ENCODE measurements around the gene SH3BP4. TPM values are rescaled to one million over a fixed set of nuclear protein-coding genes. Genes with fewer than 3 reads are reported as not detected.

Gene SH3BP4
- total and polyA plus RNA-seq, 7 donors: 4.8 to 22.8 (median 14.0) TPM

- peaks cover 0 to 42% (median 39%) of the 10 kb centered on the region in 4 donors for H3K4me1 ChIP-seq
- no peaks in the 10 kb centered on the region for H3K36me3 ChIP-seq
- intact Hi-C loops (cut with DNase I): loop anchor here (2.0 to 5.0 kb wide), 2 partner anchors 101 to 542 kb away; partner anchors contain the start of gene AGAP1
- H3K9me3 ChIP-seq: no peaks in the 10 kb centered on the region
- no peaks in the 10 kb centered on the region for H3K27me3 ChIP-seq
- 75 to 76% methylated on average over 6 of the region's 6 CpGs for WGBS, 2 donors
- no peak overlapping the region for H3K4me3 ChIP-seq
- DNase-seq: no peak
- peak overlapping the region; percentile 81 to 95 (median 88) for H3K27ac ChIP-seq
- TF ChIP-seq POLR2A (IDR thresholded peaks at IDR 0.05) (no peak), POLR2AphosphoS5 (IDR thresholded peaks at IDR 0.05) (no peak), EP300 (IDR thresholded peaks at IDR 0.05) (no peak)
- TF ChIP-seq, protein P1, sequence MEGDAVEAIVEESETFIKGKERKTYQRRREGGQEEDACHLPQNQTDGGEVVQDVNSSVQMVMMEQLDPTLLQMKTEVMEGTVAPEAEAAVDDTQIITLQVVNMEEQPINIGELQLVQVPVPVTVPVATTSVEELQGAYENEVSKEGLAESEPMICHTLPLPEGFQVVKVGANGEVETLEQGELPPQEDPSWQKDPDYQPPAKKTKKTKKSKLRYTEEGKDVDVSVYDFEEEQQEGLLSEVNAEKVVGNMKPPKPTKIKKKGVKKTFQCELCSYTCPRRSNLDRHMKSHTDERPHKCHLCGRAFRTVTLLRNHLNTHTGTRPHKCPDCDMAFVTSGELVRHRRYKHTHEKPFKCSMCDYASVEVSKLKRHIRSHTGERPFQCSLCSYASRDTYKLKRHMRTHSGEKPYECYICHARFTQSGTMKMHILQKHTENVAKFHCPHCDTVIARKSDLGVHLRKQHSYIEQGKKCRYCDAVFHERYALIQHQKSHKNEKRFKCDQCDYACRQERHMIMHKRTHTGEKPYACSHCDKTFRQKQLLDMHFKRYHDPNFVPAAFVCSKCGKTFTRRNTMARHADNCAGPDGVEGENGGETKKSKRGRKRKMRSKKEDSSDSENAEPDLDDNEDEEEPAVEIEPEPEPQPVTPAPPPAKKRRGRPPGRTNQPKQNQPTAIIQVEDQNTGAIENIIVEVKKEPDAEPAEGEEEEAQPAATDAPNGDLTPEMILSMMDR (IDR thresholded peaks at IDR 0.05): no peak
These were observed 1.9 kb upstream of the SH3BP4 start for GRCh38 chr2:234949762-234950434.

- DNase-seq: no peak
- intact Hi-C loops (cut with DNase I): loop anchor here (2.0 to 5.0 kb wide), 2 partner anchors 100 to 542 kb away; partner anchors contain the start of gene AGAP1
- Histone ChIP-seq H3K27ac (peak overlapping the region; percentile 81 to 95 (median 88)), H3K4me3 (no peak overlapping the region), H3K4me1 (peaks cover 0 to 47% (median 42%) of the 10 kb centered on the region in 4 donors), H3K36me3 (no peaks in the 10 kb centered on the region), H3K27me3 (no peaks in the 10 kb centered on the region), H3K9me3 (no peaks in the 10 kb centered on the region)
- no peak for TF ChIP-seq POLR2AphosphoS5 (IDR thresholded peaks at IDR 0.05)
- TF ChIP-seq, protein P1 (IDR thresholded peaks at IDR 0.05): no peak
- no peak for TF ChIP-seq EP300 (IDR thresholded peaks at IDR 0.05)
- WGBS, 2 donors: 58 to 85% methylated on average over 7 of the region's 7 CpGs
These were observed 1.4 kb upstream of the SH3BP4 start for GRCh38 chr2:234950435-234950729.

DNA sequence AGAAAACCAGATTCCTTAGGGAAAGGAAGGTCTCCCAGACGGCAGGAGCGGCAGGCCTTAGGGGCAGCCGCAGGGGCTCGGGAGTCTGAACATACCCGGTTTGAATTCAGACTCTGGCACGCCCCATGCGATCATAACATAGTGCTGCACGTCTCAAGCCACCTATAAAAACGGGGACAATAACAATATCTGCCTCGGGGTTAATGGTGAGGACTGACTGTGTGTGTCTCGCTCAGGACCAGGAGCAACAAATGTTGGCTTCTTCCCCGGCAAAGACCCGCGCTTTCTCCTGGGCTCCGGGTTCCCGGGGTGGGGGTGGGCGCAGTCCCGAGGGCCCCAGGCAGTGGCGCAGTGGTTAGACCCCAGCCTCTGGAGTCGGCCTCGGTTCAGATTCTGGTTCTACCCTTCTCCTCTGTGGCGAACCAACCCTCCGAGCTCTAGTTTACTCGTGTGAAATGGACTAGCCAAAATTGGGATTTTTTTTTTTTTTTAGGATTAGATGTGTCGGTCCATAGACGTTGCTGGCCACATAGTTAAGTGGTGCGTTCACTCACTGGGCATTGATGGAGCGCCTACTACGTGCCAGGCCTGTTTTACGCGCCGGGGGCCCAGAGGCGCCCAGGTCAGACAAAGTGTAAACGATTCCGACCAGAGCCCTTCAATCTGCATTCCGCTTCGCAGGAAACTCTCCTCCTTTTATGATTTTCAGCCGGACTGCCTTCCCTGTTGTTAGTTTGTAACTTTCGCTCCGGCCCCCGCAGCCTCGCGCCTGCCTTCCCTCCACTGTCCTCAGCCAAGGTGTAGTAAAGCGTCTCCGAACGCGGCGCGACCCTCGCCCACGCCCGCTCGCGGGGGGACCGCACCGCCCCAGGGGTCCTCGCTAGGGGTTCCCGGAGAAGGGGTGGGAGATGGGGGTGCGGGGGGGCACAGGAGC, 820 bp upstream of the SH3BP4 start:
- TF ChIP-seq, protein P1 (IDR thresholded peaks at IDR 0.05): no peak
- TF ChIP-seq EP300 (IDR thresholded peaks at IDR 0.05): no peak
- no peak for TF ChIP-seq POLR2AphosphoS5 (IDR thresholded peaks at IDR 0.05)
- no peak for TF ChIP-seq POLR2A (IDR thresholded peaks at IDR 0.05)
- Histone ChIP-seq H3K27ac (peak overlapping the region; percentile 81 to 95 (median 88)), H3K4me3 (peak overlapping the region; percentile 52 to 97 (median 83)), H3K4me1 (peaks cover 0 to 52% (median 44%) of the 10 kb centered on the region in 4 donors), H3K9me3 (no peaks in the 10 kb centered on the region), H3K36me3 (no peaks in the 10 kb centered on the region), H3K27me3 (no peaks in the 10 kb centered on the region)
- peak; percentile 63 for DNase-seq
- intact Hi-C loops (cut with DNase I): loop anchor here (2.0 to 5.0 kb wide), 2 partner anchors 100 to 541 kb away; partner anchors contain the start of gene AGAP1
- 6 to 14% methylated on average over 59 of the region's 59 CpGs for WGBS, 2 donors

GRCh38 chr2:234952270-234953115, 676 bp downstream of the SH3BP4 start:
- 1% methylated on average over 102 of the region's 102 CpGs for WGBS, 2 donors

More at GRCh38 chr2:234952270-234953115, 676 bp downstream of the SH3BP4 start:
- Histone ChIP-seq H3K4me1 (peaks cover 0 to 61% (median 44%) of the 10 kb centered on the region in 4 donors), H3K4me3 (peak overlapping the region; percentile 70 to 97 (median 83)), H3K36me3 (no peaks in the 10 kb centered on the region), H3K9me3 (no peaks in the 10 kb centered on the region), H3K27me3 (no peaks in the 10 kb centered on the region), H3K27ac (peak overlapping the region; percentile 77 to 84 (median 82))
- intact Hi-C loops (cut with DNase I): loop anchor here (5.0 kb wide), 1 partner anchor 540 kb away; the partner anchor contains the start of gene AGAP1
- TF ChIP-seq, protein P1 (IDR thresholded peaks at IDR 0.05): no peak
- no peak for TF ChIP-seq POLR2A (IDR thresholded peaks at IDR 0.05)
- peak in 1 of 4 donors; percentile 15 for TF ChIP-seq POLR2AphosphoS5 (IDR thresholded peaks at IDR 0.05)
- DNase-seq: peak; percentile 63
